ENCODE measurements around the gene RAD51B.

Gene RAD51B

DNA sequence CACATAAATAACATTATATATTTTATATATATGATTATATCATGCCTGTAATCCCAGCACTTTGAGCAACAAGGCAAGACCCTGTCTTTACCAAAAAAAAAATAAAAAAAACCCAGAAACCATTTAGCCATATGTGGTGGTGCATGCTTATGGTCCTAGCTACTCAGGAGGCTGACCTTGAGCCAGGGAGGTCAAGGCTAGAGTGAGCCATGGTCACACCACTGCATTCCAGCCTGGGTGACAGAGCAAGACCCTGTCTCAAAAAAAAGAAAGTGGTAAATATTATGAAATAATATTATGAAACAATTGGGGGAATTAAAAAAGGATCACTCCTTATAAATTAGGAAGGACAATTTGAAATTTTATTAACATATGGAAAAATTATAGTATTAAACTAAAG lies 16.0 kb downstream of the RAD51B start:
- DNase-seq (ENCODE audit: low read depth) = no peak

DNA sequence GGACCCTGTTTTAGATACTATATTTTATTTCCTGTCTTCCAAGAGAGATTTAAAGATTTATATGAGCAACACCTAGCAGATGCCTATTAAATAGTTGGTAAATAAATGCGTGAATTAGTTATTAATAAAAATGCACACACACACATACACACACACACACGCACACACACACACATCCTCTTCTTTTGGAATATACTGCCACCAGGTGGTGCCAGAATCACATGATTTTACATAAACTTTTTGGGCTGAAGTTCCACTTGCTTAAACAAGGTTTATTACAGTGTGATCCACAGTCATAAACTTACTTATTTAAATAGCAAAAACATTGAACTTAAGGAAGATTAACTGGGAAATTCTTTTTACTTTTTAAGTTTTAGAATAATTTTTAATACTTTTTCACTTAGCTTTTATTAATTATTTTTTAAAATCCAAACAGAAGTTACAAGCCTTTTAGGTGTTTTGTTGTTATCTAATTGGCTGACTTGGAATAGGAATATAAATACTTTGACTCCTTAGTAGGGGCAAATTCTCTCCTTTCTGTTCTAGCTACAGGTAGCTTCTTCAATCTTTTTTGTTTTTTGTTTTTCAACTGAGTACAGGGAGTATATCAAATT lies 17.5 kb downstream of the RAD51B start:
- peak; percentile 87 for DNase-seq (ENCODE audit: low read depth)

DNA sequence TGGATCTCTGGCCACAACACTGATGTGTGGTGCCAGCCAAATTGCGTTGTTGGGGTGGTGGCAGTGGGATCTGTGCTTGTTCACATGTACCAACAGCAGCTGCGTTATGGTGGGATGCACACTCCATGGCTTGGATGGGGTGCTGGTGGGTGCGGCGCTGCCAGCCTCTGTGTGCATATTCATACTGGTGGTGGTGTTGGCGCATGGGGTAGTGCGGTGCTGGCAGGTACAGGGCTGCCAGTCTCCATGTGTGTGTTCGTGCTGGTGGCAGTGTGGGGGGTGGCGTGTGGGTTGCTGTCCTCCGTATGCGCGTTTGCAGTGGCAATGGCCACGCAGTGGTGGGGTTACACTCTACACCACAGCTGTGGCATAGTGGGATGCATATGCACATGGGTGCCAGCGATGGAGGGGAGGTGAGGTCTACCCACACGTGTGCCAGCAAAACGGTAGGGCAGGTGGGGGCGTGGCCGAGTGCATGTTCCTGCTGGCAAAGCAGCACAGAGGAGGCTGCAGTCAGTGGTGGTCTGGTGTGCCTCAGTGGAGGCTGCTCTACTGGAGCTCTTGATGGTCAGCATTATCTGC lies 26.5 kb downstream of the RAD51B start:
- DNase-seq (ENCODE audit: low read depth) = no peak

DNA sequence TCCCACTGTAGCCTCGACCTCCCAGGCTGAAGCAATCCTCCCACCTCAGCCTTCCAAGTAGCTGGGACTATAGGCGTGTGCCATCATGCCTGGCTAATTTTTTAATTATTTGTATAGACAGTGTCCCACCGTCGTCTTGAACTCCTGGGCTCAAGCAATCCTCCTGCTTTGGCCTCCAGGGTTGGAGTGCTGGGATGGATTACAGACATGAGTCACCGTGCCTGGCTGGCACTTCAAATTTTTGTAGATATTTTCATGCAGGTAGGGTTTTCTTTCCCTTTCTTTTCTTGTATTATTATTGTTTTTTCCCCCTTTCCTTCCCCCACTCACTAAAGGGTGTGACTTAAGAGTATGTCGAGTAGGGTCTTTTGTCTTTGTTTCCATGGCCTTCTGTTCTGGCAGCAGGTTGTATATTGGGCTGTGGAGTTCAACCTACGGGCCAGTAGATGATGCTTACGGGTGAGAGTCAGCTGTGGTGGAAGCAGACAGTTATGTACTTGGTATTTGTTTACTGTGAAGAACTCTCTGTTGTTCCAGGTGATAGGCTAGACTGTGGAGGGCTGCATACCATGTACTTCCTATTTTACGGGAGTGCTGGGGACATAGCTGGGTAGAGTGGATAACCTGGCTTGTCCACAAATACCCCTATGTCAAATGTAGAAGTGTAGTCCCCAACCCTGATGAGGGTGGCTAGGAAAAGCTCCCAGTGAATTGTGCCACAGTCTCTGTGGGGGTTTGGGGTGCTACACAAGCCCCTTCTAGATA lies 30.7 kb downstream of the RAD51B start:
- no peak for DNase-seq (ENCODE audit: low read depth)

DNA sequence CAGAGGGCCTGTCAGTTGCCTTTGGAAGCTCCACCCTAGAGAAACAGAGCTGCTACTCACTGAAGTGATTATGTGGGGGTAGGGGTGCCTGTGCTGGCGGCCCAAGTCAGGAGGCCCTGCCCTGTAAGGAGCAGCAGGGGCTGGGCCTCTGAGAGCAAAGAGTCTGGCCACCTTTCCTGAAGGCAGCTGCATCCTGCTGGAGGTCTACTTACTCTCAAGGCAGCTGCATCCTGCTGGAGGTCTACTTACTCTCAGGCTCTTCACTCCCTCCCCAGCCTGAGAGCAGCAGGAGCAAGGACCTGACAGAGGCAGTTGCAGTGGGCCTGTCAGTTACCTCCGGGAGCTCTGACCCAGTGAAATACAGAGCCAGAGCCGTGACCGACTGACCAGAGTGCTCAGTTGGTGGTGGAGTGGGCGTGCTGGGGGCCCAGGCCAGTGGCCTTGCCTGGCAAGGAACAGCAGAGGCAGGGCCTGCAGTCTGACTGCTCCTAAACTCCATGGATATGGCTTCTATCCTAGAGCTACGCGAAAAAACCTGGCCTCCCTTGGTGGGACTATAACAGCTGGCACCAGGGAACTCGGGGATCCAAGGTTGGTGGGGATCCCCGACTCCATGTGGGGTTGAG lies 32.3 kb downstream of the RAD51B start:
- DNase-seq (ENCODE audit: low read depth) = no peak

DNA sequence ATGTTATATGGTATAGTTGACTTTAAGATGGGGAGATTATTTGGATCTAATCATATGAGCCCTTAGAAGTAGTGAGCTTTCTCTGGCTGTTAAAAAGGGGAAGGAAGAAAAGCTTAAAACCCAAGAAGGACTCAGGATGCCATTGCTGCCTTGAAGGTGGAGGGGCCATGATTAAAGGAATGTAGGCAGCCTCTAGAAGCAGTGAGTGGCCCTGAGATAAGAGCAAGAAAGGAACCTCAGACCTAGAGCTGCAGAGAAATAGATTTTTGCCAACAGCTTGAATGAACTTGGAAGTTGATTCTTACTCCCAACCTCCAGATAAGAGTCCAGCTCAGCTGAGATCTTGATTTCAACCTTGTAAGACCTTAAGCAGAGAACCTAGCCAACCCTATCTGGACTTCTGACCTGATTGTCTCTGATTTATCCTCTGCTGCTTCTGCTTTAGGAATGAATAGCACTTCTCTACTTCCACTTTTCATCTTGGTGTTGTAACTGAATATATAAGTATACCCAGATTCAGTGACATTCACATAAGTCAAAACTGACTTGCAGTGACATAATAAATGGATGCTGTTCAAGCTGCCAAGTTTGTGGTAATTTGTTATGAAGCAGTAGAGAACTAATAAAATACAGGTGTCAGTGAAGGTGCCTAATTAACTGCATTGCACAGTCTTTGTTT lies 33.5 kb downstream of the RAD51B start:
- DNase-seq (ENCODE audit: low read depth) = no peak

DNA sequence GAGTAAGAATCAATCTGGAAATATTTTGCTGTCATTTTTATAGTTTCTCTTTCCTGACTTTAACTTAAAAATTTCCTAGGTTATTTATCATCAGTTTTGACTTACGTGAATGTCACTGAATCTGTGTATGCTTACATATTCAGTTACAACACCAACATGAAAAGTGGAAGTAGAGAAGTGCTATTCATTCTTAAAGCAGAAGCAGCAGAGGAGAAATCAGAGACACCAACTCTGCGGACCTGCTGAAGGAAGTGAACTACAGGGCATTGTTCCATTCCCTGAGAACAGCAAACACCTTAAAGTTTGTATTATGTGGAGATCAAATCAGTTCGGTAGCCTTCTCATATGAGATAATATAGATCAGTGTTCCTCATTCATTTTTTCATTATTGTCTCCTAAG lies 34.1 kb downstream of the RAD51B start:
- no peak for DNase-seq (ENCODE audit: low read depth)

DNA sequence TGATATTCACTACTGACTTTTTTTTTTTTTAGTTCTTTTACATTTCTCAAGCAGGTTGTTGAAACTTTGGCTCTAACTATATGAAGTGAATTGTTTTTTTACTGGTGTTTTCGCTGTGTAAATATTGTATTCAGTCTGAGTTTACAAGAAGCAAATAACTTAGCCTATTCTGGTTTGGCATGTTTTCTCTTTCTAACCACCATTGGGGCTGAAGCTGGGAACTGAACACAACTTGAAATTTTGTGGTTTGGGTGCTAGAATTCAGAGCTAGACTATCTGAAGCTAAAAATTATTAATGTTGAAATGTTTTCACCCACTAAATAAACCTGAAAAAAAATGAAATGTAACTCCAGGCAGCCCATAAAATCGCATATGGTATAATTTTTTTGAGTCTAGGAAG lies 37.2 kb downstream of the RAD51B start:
- DNase-seq (ENCODE audit: low read depth) = peak; percentile 63

DNA sequence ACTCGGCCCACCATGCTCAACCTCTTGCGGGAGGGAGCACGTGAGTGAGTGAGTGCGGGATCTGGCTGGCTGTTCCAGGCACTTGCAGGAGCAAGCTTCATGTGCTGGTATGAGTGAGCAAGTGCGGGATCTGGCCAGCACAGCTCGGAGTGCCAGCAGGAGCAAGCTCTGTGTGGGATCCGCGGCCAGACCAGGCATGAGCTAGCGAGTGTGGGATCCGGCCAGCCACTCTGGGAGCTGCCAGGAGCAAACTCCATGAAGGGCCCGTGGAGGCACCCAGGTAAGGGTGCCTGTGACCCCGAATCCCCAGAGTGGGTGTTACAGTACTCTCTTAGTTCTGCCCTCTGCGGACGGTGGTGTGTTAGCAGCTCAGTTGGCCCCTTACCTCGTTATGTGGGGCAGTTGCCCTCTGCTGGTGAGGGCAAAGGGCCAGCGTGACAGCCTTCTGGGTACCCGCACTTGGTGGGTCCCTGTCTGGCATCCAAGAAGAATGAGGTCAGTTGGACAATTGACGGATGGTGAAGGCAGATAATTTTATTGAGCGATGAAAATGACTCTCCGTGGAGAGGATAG lies 38.3 kb downstream of the RAD51B start:
- no peak for DNase-seq (ENCODE audit: low read depth)

DNA sequence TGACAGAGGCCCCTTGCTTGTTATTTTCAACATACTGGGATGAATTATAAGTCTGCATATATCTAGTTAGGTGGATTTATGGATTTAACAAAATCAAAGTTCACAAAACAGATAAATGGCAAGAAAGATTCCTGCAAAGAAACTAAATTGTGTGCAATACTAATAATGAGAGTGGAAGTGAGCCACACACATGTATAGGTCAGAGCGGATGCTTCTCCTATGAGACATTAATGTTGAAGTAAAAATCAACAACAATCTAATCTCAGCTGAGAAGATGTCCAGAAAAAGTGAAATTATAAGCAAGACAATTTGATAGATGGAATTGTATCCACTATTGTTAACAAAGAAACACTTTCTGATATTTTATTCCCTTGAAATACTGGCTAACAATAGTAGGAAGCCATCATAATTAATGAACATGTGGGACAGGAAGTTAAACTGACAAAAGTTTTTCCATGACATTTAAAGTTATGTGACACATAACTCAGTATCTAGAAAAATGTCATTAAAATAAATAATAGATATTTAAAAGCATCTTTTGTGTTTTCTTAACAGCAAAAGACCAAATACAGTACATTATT lies 39.7 kb downstream of the RAD51B start:
- DNase-seq (ENCODE audit: low read depth) = peak; percentile 15

DNA sequence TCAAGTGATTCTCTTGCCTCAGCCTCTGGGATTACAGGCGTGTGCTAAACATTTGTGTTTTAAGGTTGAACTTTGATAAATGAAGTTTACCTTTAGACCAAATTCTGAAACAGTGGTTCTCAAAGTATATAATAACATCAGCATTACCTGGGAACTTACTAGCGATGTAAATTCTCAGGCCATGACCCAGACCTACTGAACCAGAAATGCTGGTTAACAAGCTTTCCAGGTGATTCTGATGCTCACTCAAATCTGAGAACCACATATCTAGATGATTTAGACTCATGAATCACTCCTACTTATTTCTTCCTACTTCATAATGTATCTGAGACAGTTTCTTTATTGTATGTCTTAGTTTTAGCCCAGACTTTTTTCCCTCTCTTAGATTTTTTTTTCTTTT lies 43.6 kb downstream of the RAD51B start:
- DNase-seq (ENCODE audit: low read depth) = no peak

DNA sequence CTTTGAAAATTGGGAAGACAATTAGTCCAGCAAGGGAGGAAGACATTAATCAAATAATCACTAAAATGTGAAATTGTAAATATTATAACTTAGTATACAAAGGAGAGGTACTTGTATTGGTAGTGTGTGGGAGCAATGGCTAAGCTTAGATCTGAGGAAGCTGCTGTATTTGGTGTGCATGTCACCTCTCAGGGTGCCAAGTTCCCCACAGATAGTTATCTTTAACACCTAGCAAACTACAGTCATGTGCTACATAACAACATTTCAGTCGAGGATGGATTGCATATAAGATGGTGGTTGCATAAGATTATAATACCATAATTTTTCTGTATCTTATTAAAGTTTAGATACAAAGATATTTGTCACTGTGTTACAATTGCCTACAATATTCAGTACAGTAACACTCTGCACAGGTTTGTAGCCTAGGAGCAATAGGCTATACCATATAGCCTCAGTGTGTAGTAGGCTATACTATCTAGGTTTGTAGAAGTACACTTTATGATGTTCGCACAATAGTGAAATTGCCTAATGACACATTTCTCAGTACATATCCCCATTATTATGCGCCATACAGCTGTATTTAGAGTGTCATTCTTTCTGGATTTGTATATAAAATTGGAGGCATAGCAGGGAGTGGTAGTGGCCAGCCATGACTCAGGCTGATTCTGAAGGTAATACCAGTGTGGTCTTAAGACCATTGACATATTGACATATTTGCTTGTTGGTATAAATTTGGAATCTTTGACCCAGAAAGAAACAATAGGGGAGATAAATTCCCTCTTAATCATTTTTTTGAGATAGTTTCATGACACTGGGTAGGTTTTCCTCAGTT lies 55.8 kb downstream of the RAD51B start:
- no peak for DNase-seq (ENCODE audit: low read depth)

DNA sequence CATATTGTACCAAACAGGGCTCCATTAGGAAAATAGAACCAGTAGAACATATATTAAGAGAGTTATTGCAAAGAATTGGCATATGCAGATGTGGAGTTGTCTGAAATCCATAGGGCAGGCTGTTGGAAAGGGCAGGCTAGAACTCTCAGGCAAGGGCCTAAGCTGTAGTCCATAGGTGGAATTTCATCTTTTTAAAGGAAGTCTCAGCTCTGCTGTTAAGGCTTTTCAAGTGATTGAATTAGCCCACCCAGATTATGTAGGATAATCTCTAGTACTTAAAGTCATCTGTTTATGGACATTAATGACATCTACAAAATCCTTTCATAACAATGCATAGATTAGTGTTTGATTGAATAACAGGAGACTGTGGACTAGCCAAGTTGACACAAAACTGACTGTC lies 59.4 kb downstream of the RAD51B start:
- DNase-seq (ENCODE audit: low read depth) = no peak

DNA sequence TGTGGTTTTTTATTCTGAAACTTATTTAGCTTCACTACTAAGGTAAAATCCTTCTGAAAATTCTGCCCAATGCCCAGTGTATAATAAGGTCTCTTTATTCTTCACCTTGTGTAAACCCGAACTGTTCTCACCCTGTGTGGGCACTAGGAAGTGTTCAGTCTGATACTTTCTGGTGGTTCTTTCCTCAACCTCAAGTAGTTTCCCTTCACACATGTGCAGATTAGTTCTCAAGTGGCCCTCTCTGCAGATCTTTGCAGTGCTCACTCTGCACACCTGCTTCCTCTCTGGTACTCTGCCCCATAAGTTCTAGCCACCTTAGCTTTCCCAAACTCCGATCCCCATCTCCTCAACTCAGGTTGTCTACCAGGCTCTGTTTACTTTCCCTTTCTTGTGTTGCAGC lies 61.6 kb downstream of the RAD51B start:
- DNase-seq (ENCODE audit: low read depth) = no peak

DNA sequence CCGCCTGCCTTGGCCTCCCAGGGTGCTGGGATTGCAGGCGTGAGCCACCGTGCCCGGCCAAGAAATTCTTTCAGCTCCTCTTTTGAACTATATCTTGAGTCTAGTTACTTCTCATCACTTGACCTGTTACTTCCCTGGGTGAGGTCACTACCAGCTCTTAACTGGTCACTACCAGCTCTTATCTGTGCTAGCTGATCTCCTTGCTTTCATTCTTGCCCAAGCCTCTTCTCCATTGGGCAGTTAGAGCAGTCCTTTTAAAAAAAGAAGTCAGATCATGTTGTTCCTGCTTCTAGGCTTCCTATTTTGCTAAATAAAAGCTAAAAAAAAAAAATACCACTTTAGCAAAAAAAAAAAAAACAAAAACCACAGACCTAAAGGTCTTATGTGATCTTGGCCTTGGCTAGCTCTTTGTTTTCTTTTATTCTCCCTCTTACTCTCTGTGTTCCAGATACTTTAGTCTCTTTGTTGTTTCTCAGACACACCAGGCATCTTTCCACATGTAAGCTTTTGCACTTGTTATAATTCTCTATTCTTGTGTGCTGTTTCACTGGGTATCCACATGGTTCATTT lies 63.5 kb downstream of the RAD51B start:
- no peak for DNase-seq (ENCODE audit: low read depth)

DNA sequence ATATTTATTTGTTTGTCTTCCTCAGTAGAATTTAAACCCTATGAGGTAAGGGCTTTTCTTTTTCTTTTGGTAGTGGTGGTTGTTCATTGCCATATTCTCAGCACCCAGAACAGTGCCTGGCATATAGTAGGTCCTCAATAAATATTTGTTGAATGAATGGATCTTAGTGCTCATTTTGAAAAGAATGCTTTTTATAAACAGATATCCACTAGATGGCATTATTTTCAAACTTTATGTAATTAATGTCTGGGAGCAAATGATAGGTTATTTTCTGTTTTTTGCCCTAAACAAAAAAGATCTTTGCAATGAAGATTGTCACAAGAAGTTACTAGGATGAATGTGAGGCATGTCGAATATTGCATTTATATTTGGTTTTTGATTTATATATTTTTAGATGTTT lies 64.1 kb downstream of the RAD51B start:
- peak; percentile 17 for DNase-seq (ENCODE audit: low read depth)

DNA sequence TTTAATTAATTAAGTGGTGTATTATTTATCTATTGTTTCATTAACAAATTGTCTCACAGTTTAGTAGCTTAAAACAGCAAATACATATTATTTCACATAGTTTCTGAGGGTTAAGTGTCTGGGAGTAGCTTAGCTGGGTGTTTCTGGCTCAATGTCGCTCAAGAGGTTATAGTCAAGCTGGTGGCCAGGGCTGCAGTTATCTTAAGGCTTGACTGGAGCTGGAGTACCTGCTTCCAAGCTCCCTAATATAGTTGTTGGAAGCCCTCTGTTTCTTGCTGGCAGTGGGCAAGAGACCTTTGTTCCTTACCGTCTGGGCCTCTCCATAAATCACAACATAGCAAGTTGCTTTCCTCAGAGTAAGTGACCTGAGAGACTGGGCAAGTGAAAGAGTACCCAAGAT lies 66.6 kb downstream of the RAD51B start:
- no peak for DNase-seq (ENCODE audit: low read depth)

DNA sequence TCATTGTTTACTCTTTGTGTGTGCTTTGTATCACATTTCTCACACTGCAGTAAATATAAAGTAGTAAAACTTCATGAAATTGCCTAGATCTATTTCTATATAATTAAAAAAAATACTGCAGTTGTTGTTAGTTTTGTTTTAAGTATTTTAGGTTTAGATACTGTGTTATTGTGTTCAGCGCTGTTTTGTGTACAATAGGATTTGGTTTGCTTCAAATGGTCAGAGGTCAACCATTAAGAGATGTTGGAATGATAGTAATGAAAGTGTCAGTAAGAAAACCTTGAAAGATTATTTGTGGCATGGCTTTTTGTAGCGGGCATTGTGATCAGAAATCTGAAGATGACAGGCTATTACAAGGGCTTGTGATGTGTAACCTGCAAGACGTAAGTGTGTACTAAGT lies 67.9 kb downstream of the RAD51B start:
- no peak for DNase-seq (ENCODE audit: low read depth)

DNA sequence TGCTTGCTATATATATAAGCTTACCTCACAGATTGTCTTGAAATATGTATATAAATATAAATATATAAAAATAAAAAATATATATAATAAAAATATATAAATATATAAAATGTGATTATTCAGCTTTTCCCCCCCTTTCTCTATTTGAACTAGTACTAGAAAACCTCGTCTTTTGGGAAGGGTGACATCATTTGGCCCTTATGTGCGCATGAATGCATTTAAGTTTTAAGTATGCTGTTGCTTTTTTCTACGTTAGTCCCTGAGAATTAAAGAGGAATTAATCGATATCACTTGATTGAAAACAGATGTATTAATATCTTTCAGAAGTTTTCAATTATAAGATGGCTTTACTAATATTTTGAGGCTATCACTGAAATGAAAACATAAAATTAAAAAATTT lies 69.9 kb downstream of the RAD51B start:
- no peak for DNase-seq (ENCODE audit: low read depth)

DNA sequence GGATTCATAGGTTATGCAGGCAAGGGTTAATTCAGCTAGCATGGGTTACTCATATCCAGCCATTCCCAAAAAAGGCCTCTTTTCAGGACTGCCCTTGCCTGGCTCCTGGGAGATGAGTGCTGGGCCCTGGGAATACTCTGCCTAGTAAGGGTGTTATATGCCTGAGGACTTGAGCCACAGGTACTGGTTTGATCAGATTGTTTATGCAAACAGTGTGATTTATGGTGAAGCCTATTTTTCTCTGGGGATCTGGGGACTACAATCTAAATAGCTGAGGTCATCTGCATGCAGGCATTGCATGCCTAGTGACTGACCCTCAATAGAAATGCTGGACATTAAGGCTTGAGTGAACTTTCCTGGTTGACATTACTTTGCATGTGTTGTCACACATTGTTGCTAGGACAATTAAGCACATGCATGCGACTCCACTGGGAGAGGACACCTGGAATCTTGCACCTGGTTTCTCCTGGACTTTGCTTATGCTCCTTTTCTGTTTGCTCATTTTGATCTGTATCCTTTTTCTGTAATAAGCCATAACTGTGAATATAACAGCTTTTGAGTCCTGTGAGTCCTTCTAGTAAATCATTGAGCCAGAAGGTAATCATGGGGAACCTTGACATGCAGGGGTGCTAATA lies 73.0 kb downstream of the RAD51B start:
- no peak for DNase-seq (ENCODE audit: low read depth)

Measured in iris pigment epithelial cell (primary cell).